GM10266 (cell line): Measurements from ENCODE around the gene MARF1.
"Not testable (repeated sequence)": the region's sequence is repeated elsewhere in the genome, so short reads cannot be mapped to it uniquely, and the experiment has no call there.

Experiments used
- DNase-seq: peaks from one replicate; pipeline ENCODE4 v3.0.0; 2012; ENCODE audit errors: extremely low spot score
- CTCF ChIP-seq: IDR thresholded peaks from 2 replicates; pipeline ENCODE4 v1.5.1; 2012; ENCODE audit warnings: mild to moderate bottlenecking, low read depth; ENCODE audit not compliant: control insufficient read depth, insufficient read depth; ENCODE audit errors: missing control alignments

Gene MARF1

GRCh38 chr16:15643048-15643945 is at the start of gene MARF1:
MARF1 (minus strand) TSS chr16:15643154; CDS start chr16:15639233, 3,921 bp downstream.
- TF ChIP-seq CTCF = no peak
- DNase-seq = peak; percentile 90

GRCh38 chr16:15692508-15692907 is 49.6 kb upstream of the MARF1 start:
- not testable (repeated sequence) for DNase-seq

GRCh38 chr16:15691046-15691445 is 48.1 kb upstream of the MARF1 start:
- DNase-seq = no peak
- TF ChIP-seq CTCF = no peak

GRCh38 chr16:15690296-15690695 is 47.3 kb upstream of the MARF1 start:
- no peak for DNase-seq
- no peak for TF ChIP-seq CTCF

GRCh38 chr16:15689290-15689689 is 46.3 kb upstream of the MARF1 start:
- no peak for TF ChIP-seq CTCF
- DNase-seq = no peak

- DNase-seq = no peak
- no peak for TF ChIP-seq CTCF
Measured at GRCh38 chr16:15686287-15686686, 43.3 kb upstream of the MARF1 start.

- peak; percentile 29 for TF ChIP-seq CTCF
- DNase-seq = no peak
Measured at GRCh38 chr16:15682105-15682570, 39.2 kb upstream of the MARF1 start.
